Stomach (tissue), 4 donors: ENCODE data around the gene TMEM229B.

Experiments
- CTCF ChIP-seq, 7 experiments: fragments of 450-650 bp in 4 of 7; fragments of 200-600 bp in 3 of 7; sonication (generic) in 3 of 7; IDR thresholded peaks; one replicate each; pipeline ENCODE4 v1.5.1; 2016 to 2019; ENCODE audit warnings: antibody characterized with exemption in 7 of 7, control low read depth in 2 of 7, mild to moderate bottlenecking in 1 of 7
- EP300 ChIP-seq: sonication (generic); formaldehyde crosslinking; IDR thresholded peaks from one replicate; pipeline ENCODE4 v1.6.1; 2017; ENCODE audit warnings: antibody characterized with exemption
- POLR2AphosphoS5 ChIP-seq, 3 donors: sonication (generic); formaldehyde crosslinking; IDR thresholded peaks; one replicate each; pipeline ENCODE4 v1.6.1; 2016; ENCODE audit warnings: antibody characterized with exemption in 3 of 3

GRCh38 chr14:67428501-67429031 lies 60.0 kb downstream of the TMEM229B start:
- TF ChIP-seq CTCF (IDR thresholded peaks at IDR 0.05) = no peak
- no peak for TF ChIP-seq EP300
- no peak for TF ChIP-seq POLR2AphosphoS5 (IDR thresholded peaks at IDR 0.05)
